ENCODE data around the gene MNAT1.

DNA sequence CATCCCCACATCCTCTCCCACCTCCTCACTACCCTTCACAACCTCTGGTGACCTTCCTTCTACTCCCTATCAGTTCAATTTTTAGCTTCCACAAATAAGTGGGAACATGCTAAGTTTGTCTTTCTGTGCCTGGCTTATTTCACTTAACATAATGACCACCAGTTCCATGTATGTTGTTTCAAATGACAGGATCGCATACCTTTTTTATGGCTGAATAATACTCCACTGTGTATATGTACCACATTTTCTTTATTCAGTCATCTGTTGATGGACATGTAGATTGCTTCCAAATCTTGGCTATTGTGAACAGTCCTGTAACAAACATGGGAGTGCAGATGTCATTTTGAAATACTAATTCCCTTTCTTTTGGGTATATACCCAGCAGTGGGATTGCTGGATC lies 147.7 kb downstream of the MNAT1 start:
- no peak for TF ChIP-seq POLR2A (IDR thresholded peaks at IDR 0.05)
- TF ChIP-seq, protein P1, sequence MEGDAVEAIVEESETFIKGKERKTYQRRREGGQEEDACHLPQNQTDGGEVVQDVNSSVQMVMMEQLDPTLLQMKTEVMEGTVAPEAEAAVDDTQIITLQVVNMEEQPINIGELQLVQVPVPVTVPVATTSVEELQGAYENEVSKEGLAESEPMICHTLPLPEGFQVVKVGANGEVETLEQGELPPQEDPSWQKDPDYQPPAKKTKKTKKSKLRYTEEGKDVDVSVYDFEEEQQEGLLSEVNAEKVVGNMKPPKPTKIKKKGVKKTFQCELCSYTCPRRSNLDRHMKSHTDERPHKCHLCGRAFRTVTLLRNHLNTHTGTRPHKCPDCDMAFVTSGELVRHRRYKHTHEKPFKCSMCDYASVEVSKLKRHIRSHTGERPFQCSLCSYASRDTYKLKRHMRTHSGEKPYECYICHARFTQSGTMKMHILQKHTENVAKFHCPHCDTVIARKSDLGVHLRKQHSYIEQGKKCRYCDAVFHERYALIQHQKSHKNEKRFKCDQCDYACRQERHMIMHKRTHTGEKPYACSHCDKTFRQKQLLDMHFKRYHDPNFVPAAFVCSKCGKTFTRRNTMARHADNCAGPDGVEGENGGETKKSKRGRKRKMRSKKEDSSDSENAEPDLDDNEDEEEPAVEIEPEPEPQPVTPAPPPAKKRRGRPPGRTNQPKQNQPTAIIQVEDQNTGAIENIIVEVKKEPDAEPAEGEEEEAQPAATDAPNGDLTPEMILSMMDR (IDR thresholded peaks at IDR 0.05) = no peak
- TF ChIP-seq POLR2AphosphoS5 (IDR thresholded peaks at IDR 0.05) = no peak

Data from transverse colon (tissue), 4 donors.